Omental fat pad (tissue), 4 donors: ENCODE measurements around the gene BAG3. TPM values are rescaled to one million over a fixed set of nuclear protein-coding genes. Genes with fewer than 3 reads are reported as not detected.

Source experiments
- ATAC-seq: fragments of 150-250 bp; one replicate; pipeline ENCODE4 v1.9.1; 2016; ENCODE audit warnings: mild to moderate bottlenecking, moderate library complexity; ENCODE audit not compliant: low FRiP score
- DNase-seq: peaks from one replicate; pipeline ENCODE4 v3.0.0-alpha.2; 2019; ENCODE audit warnings: low spot score
- CTCF ChIP-seq, 3 donors: fragments of 450-650 bp; IDR thresholded peaks; one replicate each; pipeline ENCODE4 v1.5.1; 2016 to 2017; ENCODE audit warnings: antibody characterized with exemption in 3 of 3, mild to moderate bottlenecking in 3 of 3, moderate library complexity in 2 of 3
- total RNA-seq, 4 donors: library from RNA; depleted of rRNA; stranded (reverse); fragments of >200 nt; gene quantifications; one replicate each; pipeline ENCODE4 v1.1.0, GENCODE V29; 2016

BAG3 gene
- 10 to 100 TPM; 16.1 to 98.0 (median 58.8) TPM for total RNA-seq

- no peak for TF ChIP-seq CTCF (IDR thresholded peaks at IDR 0.05)
- ATAC-seq (peak; percentile 88), DNase-seq (peak; percentile 87)
Observed at GRCh38 chr10:119650692-119651513, at the start of gene BAG3. Gene BAG3 (plus strand): TSS chr10:119651380. CDS start chr10:119651676, 296 bp downstream.

GRCh38 chr10:119602241-119603095 lies 48.7 kb upstream of the BAG3 start:
- ATAC-seq (no peak), DNase-seq (no peak)
- no peak for TF ChIP-seq CTCF (IDR thresholded peaks at IDR 0.05)

GRCh38 chr10:119604468-119604867 lies 46.7 kb upstream of the BAG3 start:
- DNase-seq (no peak), ATAC-seq (no peak)
- TF ChIP-seq CTCF (IDR thresholded peaks at IDR 0.05) = no peak

GRCh38 chr10:119608316-119609155 lies 42.6 kb upstream of the BAG3 start:
- no peak for TF ChIP-seq CTCF (IDR thresholded peaks at IDR 0.05)
- ATAC-seq = no peak
- no peak for DNase-seq

GRCh38 chr10:119609516-119609915 lies 41.7 kb upstream of the BAG3 start:
- no peak for DNase-seq
- no peak for TF ChIP-seq CTCF (IDR thresholded peaks at IDR 0.05)
- no peak for ATAC-seq

GRCh38 chr10:119611433-119611832 lies 39.7 kb upstream of the BAG3 start:
- no peak for DNase-seq
- no peak for TF ChIP-seq CTCF (IDR thresholded peaks at IDR 0.05)
- ATAC-seq = no peak
